Neural crest cell (in vitro differentiated cells): Measurements from ENCODE around the gene CCDC34. TPM values are rescaled to one million over a fixed set of nuclear protein-coding genes. Genes with fewer than 3 reads are reported as not detected.
A peak's percentile ranks its signal among the peaks of the same experiment; 100 is the strongest.

Source experiments
- DNase-seq: peaks from one replicate; pipeline ENCODE4 v3.0.0; 2021; ENCODE audit warnings: low read depth, mixed read lengths, low spot score
- H3K27ac Mint-ChIP-seq: one replicate; pipeline ENCODE4 v1.8.0; 2021; ENCODE audit warnings: mild to moderate bottlenecking, mixed read lengths; ENCODE audit not compliant: unreplicated experiment
- H3K27me3 Mint-ChIP-seq: 2 replicates; pipeline ENCODE4 v1.8.0; 2021; ENCODE audit warnings: low read depth, mild to moderate bottlenecking, mixed read lengths
- H3K36me3 Mint-ChIP-seq: 2 replicates; pipeline ENCODE4 v1.8.0; 2021; ENCODE audit warnings: low read depth, mild to moderate bottlenecking, mixed read lengths
- H3K4me1 Mint-ChIP-seq: 2 replicates; pipeline ENCODE4 v1.8.0; 2021; ENCODE audit warnings: mixed read lengths
- H3K4me3 Mint-ChIP-seq: one replicate; pipeline ENCODE4 v1.8.0; 2021; ENCODE audit warnings: mild to moderate bottlenecking, mixed read lengths
- H3K9me3 Mint-ChIP-seq: 2 replicates; pipeline ENCODE4 v1.8.0; 2021; ENCODE audit warnings: mixed read lengths
- total RNA-seq: library from RNA; stranded (reverse); gene quantifications from 2 replicates; pipeline ENCODE4 v1.2.1, GENCODE V29; 2021
- TF ChIP-seq, protein P1 (sequence below): fragments of 200-600 bp; sonication (generic); conservative IDR thresholded peaks from 2 replicates; pipeline ENCODE4 v1.5.0; 2021; ENCODE audit warnings: antibody characterized with exemption, mild to moderate bottlenecking

The CCDC34 gene
- total RNA-seq, 1 donor from 2014 or later: 38.6 TPM

- no peak for DNase-seq
- peak overlapping the region; percentile 11 for H3K4me3 Mint-ChIP-seq
- peaks cover 84% of the 10 kb centered on the region for H3K4me1 Mint-ChIP-seq
- H3K9me3 Mint-ChIP-seq: no peaks in the 10 kb centered on the region
- H3K27ac Mint-ChIP-seq: no peak overlapping the region
- H3K27me3 Mint-ChIP-seq: no peaks in the 10 kb centered on the region
- H3K36me3 Mint-ChIP-seq: peaks cover 1% of the 10 kb centered on the region
- TF ChIP-seq, protein P1, sequence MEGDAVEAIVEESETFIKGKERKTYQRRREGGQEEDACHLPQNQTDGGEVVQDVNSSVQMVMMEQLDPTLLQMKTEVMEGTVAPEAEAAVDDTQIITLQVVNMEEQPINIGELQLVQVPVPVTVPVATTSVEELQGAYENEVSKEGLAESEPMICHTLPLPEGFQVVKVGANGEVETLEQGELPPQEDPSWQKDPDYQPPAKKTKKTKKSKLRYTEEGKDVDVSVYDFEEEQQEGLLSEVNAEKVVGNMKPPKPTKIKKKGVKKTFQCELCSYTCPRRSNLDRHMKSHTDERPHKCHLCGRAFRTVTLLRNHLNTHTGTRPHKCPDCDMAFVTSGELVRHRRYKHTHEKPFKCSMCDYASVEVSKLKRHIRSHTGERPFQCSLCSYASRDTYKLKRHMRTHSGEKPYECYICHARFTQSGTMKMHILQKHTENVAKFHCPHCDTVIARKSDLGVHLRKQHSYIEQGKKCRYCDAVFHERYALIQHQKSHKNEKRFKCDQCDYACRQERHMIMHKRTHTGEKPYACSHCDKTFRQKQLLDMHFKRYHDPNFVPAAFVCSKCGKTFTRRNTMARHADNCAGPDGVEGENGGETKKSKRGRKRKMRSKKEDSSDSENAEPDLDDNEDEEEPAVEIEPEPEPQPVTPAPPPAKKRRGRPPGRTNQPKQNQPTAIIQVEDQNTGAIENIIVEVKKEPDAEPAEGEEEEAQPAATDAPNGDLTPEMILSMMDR: no peak
These were observed 28.5 kb upstream of the CCDC34 start for GRCh38 chr11:27391331-27392015.

DNA sequence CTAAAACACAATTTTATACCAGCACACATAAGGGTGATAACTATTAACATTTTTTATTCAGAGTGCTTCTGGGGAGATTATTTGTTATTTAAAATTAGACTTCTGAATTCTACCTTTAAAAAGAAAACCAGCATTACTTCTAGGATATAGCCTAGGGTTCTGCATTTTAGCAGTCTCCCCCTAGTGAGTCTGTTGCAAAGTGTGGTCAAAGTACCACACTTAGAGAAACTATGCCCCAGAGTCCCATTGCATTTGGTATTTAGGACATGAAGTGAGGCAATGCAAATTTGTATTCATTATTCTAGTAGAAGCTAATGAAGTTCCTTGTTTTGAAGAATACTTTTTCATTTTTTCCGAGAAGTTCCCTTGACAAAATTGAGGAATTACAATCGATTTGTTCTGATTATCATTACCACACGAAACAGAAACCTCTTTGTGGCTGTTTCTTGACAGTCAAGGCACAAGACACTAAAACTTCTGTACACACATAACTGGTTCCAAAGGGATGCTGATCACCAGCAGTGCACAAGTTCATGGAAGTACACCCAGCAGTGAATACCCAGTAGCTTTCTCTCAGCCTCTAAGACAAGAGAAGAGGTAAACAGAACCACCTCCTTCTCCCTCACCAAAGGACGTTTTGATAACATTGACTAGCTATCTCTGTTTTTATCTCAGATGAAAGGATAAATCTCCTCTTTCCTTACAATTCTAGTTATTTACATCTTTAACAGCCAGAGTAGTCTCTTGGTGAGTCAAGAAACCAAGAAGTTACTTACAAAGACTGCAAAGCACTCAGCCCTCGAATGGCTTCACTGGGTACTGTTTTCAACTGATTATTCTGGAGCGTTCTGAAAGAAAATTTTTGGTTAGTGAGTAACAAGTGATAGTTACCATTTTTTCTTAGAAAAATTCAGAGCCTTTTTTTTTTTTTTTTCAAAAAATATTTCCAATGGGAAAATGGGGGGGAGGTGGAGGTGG is 27.6 kb upstream of the CCDC34 start:
- DNase-seq: no peak
- Mint-ChIP-seq H3K27ac (peak overlapping the region; percentile 39), H3K36me3 (peaks cover 2% of the 10 kb centered on the region), H3K9me3 (no peaks in the 10 kb centered on the region), H3K4me3 (no peak overlapping the region), H3K4me1 (peaks cover 81% of the 10 kb centered on the region), H3K27me3 (no peaks in the 10 kb centered on the region)
- TF ChIP-seq, protein P1: no peak

- peaks cover 6% of the 10 kb centered on the region for H3K36me3 Mint-ChIP-seq
- H3K27ac Mint-ChIP-seq: peak overlapping the region; percentile 60
- DNase-seq: no peak
- H3K4me1 Mint-ChIP-seq: peaks cover 65% of the 10 kb centered on the region
- H3K27me3 Mint-ChIP-seq: no peaks in the 10 kb centered on the region
- H3K9me3 Mint-ChIP-seq: no peaks in the 10 kb centered on the region
- TF ChIP-seq, protein P1: no peak
- H3K4me3 Mint-ChIP-seq: no peak overlapping the region
These were observed 25.9 kb upstream of the CCDC34 start for GRCh38 chr11:27388869-27389268.

- Mint-ChIP-seq H3K27me3 (no peaks in the 10 kb centered on the region), H3K4me1 (peaks cover 58% of the 10 kb centered on the region), H3K27ac (no peak overlapping the region), H3K9me3 (no peaks in the 10 kb centered on the region), H3K36me3 (peaks cover 9% of the 10 kb centered on the region), H3K4me3 (no peak overlapping the region)
- TF ChIP-seq, protein P1: no peak
- no peak for DNase-seq
These were observed 25.0 kb upstream of the CCDC34 start for GRCh38 chr11:27388001-27388400.

DNA sequence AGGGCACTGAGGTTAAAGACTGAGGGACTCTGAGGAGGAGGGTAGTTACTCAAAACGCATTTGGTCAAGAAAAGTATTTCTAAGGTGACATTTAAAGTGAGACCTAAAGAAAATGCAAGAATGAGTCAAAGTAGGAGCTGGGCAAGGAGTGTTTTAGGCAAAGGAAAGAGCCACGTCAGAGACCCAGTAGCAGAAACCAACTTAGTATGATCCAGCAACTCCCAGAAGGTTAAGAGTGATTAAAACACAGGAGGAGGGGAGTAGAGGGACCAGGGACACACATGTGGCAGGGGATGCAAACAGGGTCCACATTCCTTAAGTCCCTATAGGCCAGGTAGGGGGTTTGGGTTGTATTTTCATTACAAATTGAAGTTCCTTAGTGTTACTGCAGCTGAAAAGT is 24.3 kb upstream of the CCDC34 start:
- peaks cover 52% of the 10 kb centered on the region for H3K4me1 Mint-ChIP-seq

More for the DNA sequence above, 24.3 kb upstream of the CCDC34 start:
- Mint-ChIP-seq H3K27me3 (no peaks in the 10 kb centered on the region), H3K4me3 (no peak overlapping the region), H3K27ac (no peak overlapping the region), H3K9me3 (no peaks in the 10 kb centered on the region), H3K36me3 (peaks cover 9% of the 10 kb centered on the region)
- DNase-seq: no peak
- TF ChIP-seq, protein P1: no peak
